Midbrain (tissue), 1 donor: Measurements from ENCODE around the gene MBTD1.
"Not testable (repeated sequence)": the region's sequence is repeated elsewhere in the genome, so short reads cannot be mapped to it uniquely, and the experiment has no call there.

Experiments used
- DNase-seq: peaks from one replicate; lab custom pipeline; 2025; lab: John Stamatoyannopoulos, UW

Gene MBTD1

GRCh38 chr17:51189162-51189561, 70.7 kb downstream of the MBTD1 start:
- DNase-seq, result no peak

GRCh38 chr17:51188271-51188833, 71.5 kb downstream of the MBTD1 start:
- DNase-seq, result no peak

DNA sequence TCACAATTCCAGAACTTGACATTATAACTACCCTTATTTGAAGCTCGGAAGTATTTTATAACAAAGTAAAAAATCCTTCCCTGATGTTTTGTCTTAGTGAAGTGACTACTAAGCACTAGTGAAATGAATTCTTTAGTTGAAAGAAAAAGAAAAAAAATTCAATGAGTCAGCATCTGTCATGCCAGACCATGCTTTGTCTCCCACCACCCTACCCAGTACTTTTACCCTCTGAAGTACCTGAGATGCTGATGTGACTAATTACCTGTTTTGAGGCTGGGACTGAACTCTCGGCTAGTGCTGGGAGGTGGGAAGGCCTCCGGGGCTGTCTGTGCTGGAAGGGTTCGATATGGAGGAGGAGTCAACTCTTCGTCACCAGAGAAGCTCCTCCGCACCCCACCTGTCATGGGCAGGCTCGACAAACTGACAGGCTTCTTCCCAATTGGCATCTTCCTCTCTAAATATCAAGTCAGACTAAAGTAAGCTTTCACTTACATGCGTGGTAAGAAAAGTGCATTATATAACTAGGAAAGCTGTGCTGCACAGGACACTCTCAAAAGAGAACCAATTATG, 74.0 kb downstream of the MBTD1 start:
- no peak for DNase-seq

- DNase-seq, result no peak
These were observed 75.7 kb downstream of the MBTD1 start for GRCh38 chr17:51184124-51184523.

- DNase-seq, result no peak
These were observed 79.4 kb downstream of the MBTD1 start for GRCh38 chr17:51180486-51180885.

DNA sequence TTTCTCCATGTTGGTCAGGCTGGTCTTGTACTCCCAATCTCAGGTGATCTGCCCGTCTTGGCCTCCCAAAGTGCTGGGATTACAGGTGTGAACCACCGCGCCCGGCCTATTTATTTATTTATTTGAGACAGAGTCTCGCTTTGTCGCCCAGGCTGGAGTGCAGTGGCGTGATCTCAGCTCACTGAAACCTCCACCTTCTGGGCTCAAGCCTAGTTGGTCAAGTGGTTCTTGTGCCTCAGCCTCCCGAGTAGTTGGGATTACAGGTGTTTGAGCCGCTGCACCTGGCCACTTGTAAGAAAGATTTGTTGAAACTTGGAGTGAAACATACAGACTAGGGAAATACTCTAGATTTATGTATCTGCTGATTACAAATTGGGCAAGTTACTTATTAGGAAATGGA, 87.8 kb downstream of the MBTD1 start:
- not testable (repeated sequence) for DNase-seq

- no peak for DNase-seq
These were observed 89.1 kb downstream of the MBTD1 start for GRCh38 chr17:51170736-51171135.

DNA sequence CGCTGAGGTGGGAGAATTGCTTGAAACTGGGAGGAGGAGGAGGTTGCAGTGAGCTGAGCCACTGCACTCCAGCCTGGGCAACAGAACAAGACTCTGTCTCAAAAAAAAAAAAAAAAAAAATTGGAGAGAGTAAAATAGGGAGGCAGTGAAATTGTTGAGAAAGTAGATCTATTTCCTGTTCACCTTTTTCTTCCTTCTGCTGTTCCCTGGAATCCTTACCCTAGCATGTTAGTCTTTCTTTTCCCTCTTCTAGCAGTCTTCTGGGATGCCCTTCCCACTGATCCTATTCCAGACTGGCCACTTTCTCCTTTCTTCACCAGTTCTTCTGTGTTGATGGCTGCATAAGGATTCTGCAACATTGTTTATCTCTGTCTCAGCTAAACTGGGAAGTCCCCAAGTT, 90.5 kb downstream of the MBTD1 start:
- DNase-seq, result no peak

DNA sequence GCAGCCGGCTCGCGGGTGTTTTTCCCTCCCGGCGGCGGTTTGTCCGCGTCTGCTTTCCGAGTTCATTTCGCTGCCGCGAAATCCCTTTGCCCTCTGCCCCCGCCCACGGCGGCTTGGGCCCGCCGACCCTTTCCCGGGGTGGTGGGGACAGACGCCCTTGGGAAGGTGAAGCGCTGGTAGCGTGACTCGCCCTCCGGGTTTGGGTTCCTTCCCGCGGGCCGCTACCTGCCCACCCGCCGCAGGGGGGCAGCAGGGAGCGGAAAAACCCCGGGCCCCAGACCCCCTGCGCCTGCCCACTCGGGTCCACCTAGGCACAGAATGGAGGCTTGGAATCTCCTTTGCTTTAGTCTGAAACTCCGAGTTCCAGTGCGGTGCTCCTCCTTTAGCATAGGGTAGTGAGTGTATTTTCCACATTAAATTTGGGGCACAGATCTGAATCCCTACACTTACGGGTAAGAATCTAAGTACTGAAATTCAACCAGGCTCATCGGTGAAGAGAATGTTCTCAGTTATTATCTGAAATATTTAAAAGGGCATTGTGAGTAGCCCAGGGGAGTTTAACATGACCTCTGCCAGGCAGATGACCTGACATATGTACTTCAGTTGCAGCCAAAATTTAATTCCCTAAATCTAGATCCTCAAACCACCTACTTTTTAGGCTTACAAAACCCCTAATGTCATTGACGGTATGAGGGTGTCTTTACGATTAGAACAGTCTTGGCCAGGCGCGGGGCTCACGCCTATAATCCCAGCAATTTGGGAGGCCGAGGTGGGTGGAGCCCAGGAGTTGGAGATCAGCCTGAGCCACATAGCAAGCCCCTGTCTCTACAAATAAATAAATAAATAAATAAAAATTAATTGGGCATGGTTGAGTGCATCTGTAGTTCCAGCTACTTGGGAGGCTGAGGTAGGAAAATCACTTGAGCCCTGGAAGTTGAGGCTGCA, 92.6 kb downstream of the MBTD1 start:
- DNase-seq, result peak; percentile 27

DNA sequence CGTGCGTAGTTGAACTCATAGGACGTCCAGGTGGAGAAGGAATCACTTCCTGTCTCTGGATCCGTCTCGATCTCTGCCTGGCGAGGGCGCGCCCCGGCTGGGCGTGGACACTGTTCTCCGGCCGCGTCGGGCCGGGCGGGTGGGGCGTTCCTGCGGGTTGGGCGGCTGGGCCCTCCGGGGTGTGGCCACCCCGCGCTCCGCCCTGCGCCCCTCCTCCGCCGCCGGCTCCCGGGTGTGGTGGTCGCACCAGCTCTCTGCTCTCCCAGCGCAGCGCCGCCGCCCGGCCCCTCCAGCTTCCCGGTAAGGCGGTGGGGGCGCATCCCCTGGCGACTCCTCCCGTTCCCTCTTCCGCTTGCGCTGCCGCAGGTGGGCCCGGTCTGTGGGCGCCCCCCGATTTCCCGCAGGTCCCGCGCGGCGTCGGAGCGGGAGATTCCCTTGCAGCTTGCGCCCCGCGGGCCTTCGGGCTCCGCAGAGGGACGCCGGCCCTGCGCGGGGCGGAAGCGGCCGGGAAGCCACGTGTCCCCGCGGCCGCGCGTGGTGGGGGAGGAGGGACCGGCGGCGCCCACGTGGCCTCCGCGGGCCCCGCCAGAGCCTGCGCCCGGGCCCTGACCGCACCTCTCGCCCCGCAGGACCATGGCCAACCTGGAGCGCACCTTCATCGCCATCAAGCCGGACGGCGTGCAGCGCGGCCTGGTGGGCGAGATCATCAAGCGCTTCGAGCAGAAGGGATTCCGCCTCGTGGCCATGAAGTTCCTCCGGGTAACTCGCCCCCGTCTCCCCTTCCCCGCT, 93.5 kb downstream of the MBTD1 start, which contains the start of gene NME2:
Gene NME2 (plus strand): TSS at position 214 of the 789 bp plus-strand sequence. CDS start 420 bp downstream, at position 634.
- DNase-seq, result peak; percentile 76

- no peak for DNase-seq
These were observed 94.1 kb downstream of the MBTD1 start for GRCh38 chr17:51165680-51166197.

DNA sequence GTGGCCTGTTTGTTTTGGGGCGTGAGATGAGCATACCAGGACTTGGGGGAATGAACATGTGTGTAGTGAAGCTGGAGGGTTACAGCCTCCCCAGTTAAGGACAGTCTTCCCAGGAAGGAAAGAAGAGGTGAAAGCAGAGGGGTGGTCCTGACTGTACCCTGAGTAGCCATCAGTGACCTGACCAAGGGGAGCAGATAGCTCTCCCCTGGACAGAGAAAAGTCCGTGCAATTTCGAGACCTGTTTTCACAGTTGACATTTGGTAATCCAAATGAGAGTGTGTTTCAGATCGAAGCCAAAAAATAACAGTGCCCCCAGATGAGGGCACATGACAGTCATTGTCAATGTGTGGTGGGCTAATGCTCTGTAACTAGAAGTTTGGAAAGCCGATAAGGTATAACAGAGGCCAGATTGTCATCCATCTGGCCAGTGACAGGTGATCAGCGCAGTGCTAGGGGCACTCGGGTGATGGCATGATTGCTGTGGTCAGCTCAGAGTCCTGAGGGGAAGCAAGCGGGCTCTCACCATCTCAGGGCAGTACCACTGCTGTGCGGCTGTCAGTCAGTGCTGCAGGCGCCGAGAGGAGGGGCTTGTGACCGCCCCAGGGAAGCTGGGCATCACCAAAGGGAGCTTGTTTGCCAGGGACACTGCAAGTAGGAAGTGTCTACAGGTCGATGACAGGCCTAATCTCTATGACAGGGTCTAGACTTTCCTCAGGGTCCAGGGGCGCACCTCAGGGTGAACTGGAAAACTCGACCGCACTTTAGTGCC, 94.8 kb downstream of the MBTD1 start:
- DNase-seq, result no peak

DNA sequence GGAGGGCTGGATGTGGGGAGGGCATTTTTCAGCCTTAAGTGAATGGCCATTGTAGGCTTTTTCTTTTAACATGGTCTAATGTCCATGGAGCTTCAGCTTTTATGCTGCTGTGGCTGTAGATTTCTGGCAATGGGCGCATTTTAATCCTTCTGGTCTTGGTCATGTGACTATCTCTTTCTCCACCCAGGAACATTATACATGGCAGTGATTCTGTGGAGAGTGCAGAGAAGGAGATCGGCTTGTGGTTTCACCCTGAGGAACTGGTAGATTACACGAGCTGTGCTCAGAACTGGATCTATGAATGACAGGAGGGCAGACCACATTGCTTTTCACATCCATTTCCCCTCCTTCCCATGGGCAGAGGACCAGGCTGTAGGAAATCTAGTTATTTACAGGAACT, 98.3 kb downstream of the MBTD1 start:
- no peak for DNase-seq

- no peak for DNase-seq
These were observed 100.2 kb downstream of the MBTD1 start for GRCh38 chr17:51159604-51160003.

DNA sequence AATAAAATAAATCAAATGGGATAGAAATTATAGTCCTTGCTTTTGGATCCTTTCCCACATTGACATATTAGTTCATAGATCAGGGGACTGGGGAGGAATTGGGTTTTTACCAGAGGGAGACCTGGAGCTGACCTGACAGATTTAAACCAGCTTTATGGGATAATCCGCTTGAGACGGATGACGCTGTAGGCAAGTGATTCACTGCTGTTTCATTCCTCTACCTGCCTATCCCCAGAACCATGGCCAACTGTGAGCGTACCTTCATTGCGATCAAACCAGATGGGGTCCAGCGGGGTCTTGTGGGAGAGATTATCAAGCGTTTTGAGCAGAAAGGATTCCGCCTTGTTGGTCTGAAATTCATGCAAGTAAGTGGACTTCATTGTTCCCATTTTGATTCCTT, 104.4 kb downstream of the MBTD1 start:
- no peak for DNase-seq

DNA sequence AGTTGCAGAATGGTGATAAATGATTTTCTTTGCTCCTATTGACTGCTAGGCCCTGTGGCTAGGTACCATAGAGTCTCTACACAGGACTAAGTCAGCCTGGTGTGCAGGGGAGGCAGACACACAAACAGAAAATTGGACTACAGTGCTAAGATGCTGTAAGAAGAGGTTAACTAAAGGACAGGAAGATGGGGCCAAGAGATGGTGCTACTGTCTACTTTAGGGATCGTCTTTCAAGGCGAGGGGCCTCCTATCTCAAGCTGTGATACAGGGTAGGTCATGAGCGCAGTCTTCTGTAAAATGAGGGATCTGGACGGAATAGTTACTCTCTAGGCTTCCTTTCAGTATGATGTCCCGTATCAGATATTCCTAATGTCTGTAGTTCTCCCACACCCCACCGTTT, 105.7 kb downstream of the MBTD1 start:
- no peak for DNase-seq

GRCh38 chr17:51153210-51154072, 106.4 kb downstream of the MBTD1 start, which contains the start of gene NME1:
TSS of gene NME1 (plus strand) at chr17:51153559. CDS start at chr17:51155655, 2,096 bp downstream.
- DNase-seq, result peak; percentile 100

GRCh38 chr17:51152766-51153209, 107.1 kb downstream of the MBTD1 start:
- DNase-seq, result no peak

- no peak for DNase-seq
These were observed 108.9 kb downstream of the MBTD1 start for GRCh38 chr17:51150932-51151331.

DNA sequence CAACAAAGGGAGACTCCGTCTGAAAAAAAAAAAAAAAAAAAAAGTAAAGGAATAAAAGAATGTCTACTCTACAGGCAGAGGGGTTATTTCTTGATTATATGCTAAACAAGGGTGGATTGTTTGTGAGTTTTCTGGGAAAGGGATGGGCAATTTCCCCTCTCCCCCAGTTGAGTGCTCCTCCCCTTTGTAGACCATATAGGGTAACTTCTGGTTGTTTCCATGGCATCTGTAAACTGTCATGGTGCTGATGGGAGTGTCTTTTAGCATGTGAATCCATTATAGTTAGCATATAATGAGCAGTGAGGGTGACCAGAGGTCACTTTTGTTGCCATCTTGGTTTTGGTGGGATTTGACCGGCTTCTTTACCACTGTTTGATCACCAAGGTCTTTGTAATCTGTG, 110.7 kb downstream of the MBTD1 start:
- no peak for DNase-seq
